K562 (cell line): ENCODE data around the gene MAGIX. TPM values are rescaled to one million over a fixed set of nuclear protein-coding genes. Genes with fewer than 3 reads are reported as not detected.
A peak's percentile ranks its signal among the peaks of the same experiment; 100 is the strongest.

Experiments used
- ATAC-seq: fragments of 200-7000 bp; cut with Tn5 transposase; 3 replicates; pipeline ENCODE4 v1.9.1; 2020; ENCODE audit warnings: moderate library complexity
- BruUV-seq: library from RNA; stranded (reverse); fragments of 400-500 nt; replicated peaks from 2 replicates; lab custom pipeline; 2021; lab: Mats Ljungman, UMichigan
- CTCF ChIA-PET: fragments of 300-600 bp; formaldehyde crosslinking; extraction: SDS; loops from one replicate; lab custom pipeline; 2021; ENCODE audit warnings: low intra/inter-chr PET ratio; lab: Yijun Ruan, JAX
- POLR2A ChIA-PET: fragments of 300-600, 350-650 bp; sonication (Branson Sonifier 250); formaldehyde crosslinking; extraction: SDS; loops from one replicate; lab custom pipeline; 2021; ENCODE audit warnings: antibody characterized with exemption, inconsistent platforms; lab: Yijun Ruan, JAX
- DNase-seq, 4 experiments: peaks; one replicate each; pipeline versions ENCODE4 v3.0.0 to v3.0.0-alpha.2; 2011 to 2018; ENCODE audit warnings: low spot score in 3 of 4, mixed read lengths in 3 of 4; ENCODE audit errors: extremely low read depth in 1 of 4
- FAIRE-seq: peaks from 2 replicates; lab custom pipeline; 2011; peaks lifted over from hg19 to GRCh38; lab: Jason Lieb, UNC
- H2AFZ ChIP-seq: 2 replicates; pipeline ENCODE4 v1.6.0; 2011; ENCODE audit warnings: low read depth, low read length, control low read depth, inconsistent platforms
- H3K27ac ChIP-seq: fragments of 200-600 bp; 3 replicates; pipeline ENCODE4 v1.8.0; 2011; ENCODE audit warnings: low read depth, mild to moderate bottlenecking, control low read depth, inconsistent platforms, low read length, moderate library complexity, mixed read lengths; ENCODE audit errors: extremely low read depth
- H3K27me3 ChIP-seq, 2 experiments: fragments of 300-600 bp in 1 of 2; 2 replicates in 1 of 2; 3 replicates in 1 of 2; pipeline versions ENCODE4 v1.6.0 to v1.8.0; 2011; ENCODE audit warnings: inconsistent platforms in 2 of 2, low read length in 2 of 2, mild to moderate bottlenecking in 1 of 2, mixed read lengths in 1 of 2, moderate library complexity in 1 of 2; ENCODE audit not compliant: control insufficient read depth in 2 of 2, insufficient read depth in 2 of 2
- H3K36me3 ChIP-seq: fragments of 300-600 bp; 3 replicates; pipeline ENCODE4 v1.8.0; 2011; ENCODE audit warnings: mild to moderate bottlenecking, low read length, inconsistent platforms; ENCODE audit not compliant: control insufficient read depth, insufficient read depth
- H3K4me1 ChIP-seq, 2 experiments: fragments of 200-600 bp in 1 of 2; replicated peaks in 1 of 2; 2 replicates in 1 of 2; 3 replicates in 1 of 2; pipeline versions ENCODE4 v1.5.1 to v1.8.0; 2011; ENCODE audit warnings: inconsistent platforms in 2 of 2, low read length in 2 of 2, mild to moderate bottlenecking in 1 of 2, mixed read lengths in 1 of 2, moderate library complexity in 1 of 2; ENCODE audit not compliant: control insufficient read depth in 2 of 2, insufficient read depth in 2 of 2
- H3K4me2 ChIP-seq: 2 replicates; pipeline ENCODE4 v1.6.1; 2011; ENCODE audit warnings: low read length, control low read depth, inconsistent platforms, mixed read lengths; ENCODE audit not compliant: insufficient read depth
- H3K4me3 ChIP-seq: fragments of 200-600 bp; sonication (generic), shearing (Covaris generic); 2 replicates; pipeline ENCODE4 v1.5.1; 2016; ENCODE audit warnings: control low read depth, inconsistent platforms
- H3K79me2 ChIP-seq: fragments of 200-600 bp; 3 replicates; pipeline ENCODE4 v1.8.0; 2011; ENCODE audit warnings: low read length, inconsistent platforms; ENCODE audit not compliant: control insufficient read depth, insufficient read depth
- H3K9ac ChIP-seq, 2 experiments: 2 replicates each; pipeline versions ENCODE4 v1.6.0 to v1.6.1; 2011; ENCODE audit warnings: low read depth in 2 of 2, low read length in 2 of 2, control low read depth in 1 of 2, inconsistent platforms in 1 of 2, mild to moderate bottlenecking in 1 of 2, mixed read lengths in 1 of 2; ENCODE audit not compliant: insufficient read depth in 1 of 2
- H3K9me1 ChIP-seq: one replicate; pipeline ENCODE4 v1.6.0; 2011; ENCODE audit warnings: inconsistent platforms, mild to moderate bottlenecking, low read length, moderate library complexity; ENCODE audit not compliant: control insufficient read depth, insufficient read depth
- H3K9me3 ChIP-seq: replicated peaks from 2 replicates; pipeline ENCODE4 v1.5.1; 2011; ENCODE audit warnings: low read depth, low read length, inconsistent platforms; ENCODE audit not compliant: control insufficient read depth, insufficient read depth
- H4K20me1 ChIP-seq: replicated peaks from 2 replicates; pipeline ENCODE4 v1.6.1; 2011; ENCODE audit warnings: low read length, inconsistent platforms, mixed read lengths; ENCODE audit not compliant: control insufficient read depth, insufficient read depth
- BMI1 ChIP-seq: fragments of 150-350 bp; IDR thresholded peaks from 2 replicates; pipeline ENCODE4 v1.6.1; 2014; ENCODE audit warnings: low read length
- EP300 ChIP-seq: IDR thresholded peaks from 2 replicates; pipeline ENCODE4 v1.6.1; 2012; ENCODE audit warnings: low read length, improper control_type of control experiment
- KLF13 ChIP-seq: fragments of 450-650 bp; IDR thresholded peaks from 2 replicates; pipeline ENCODE4 v1.6.1; 2016; ENCODE audit warnings: missing genetic modification characterization, low read depth, mild to moderate bottlenecking, missing compliant biosample characterization, moderate library complexity, borderline replicate concordance
- NFE2 ChIP-seq: IDR thresholded peaks from 2 replicates; pipeline ENCODE4 v1.6.1; 2014; ENCODE audit warnings: antibody characterized with exemption, low read depth
- RBM15 ChIP-seq: fragments of 200-400 bp; formaldehyde crosslinking; IDR thresholded peaks from 2 replicates; pipeline ENCODE4 v1.6.1; 2018; ENCODE audit warnings: mild to moderate bottlenecking, low read length, moderate library complexity; ENCODE audit not compliant: insufficient read depth
- RBM17 ChIP-seq: fragments of 200-400 bp; formaldehyde crosslinking; IDR thresholded peaks from 2 replicates; pipeline ENCODE4 v1.6.1; 2017; ENCODE audit warnings: low read depth, mild to moderate bottlenecking, low read length, borderline replicate concordance
- TCF7L2 ChIP-seq: fragments of 150-350 bp; IDR thresholded peaks from 2 replicates; pipeline ENCODE4 v1.6.1; 2016; ENCODE audit warnings: low read depth, mild to moderate bottlenecking, low read length, moderate library complexity
- THRB ChIP-seq: fragments of 450-650 bp; formaldehyde crosslinking; conservative IDR thresholded peaks from 2 replicates; pipeline ENCODE4 v1.4.0; 2022; ENCODE audit warnings: mild to moderate bottlenecking, missing genetic modification characterization
- ZBTB17 ChIP-seq: fragments of 450-650 bp; formaldehyde crosslinking; IDR thresholded peaks from 2 replicates; pipeline ENCODE4 v1.4.0; 2020; ENCODE audit warnings: mild to moderate bottlenecking
- ZBTB33 ChIP-seq: sonication (generic); formaldehyde crosslinking; IDR thresholded peaks from 2 replicates; pipeline ENCODE4 v1.8.1; 2023; ENCODE audit warnings: mild to moderate bottlenecking, missing genetic modification reagents
- ZKSCAN1 ChIP-seq: fragments of 150-350 bp; IDR thresholded peaks from 2 replicates; pipeline ENCODE4 v1.6.1; 2016; ENCODE audit warnings: low read depth, low read length
- ZKSCAN8 ChIP-seq: fragments of 200-800 bp; sonication (Bioruptor generic); IDR thresholded peaks from 2 replicates; pipeline ENCODE4 v1.6.1; 2016; ENCODE audit warnings: missing genetic modification characterization, missing compliant biosample characterization
- ZNF395 ChIP-seq: fragments of 200-800 bp; sonication (Bioruptor generic); IDR thresholded peaks from 2 replicates; pipeline ENCODE4 v1.6.1; 2017; ENCODE audit warnings: missing genetic modification characterization, missing compliant biosample characterization
- WGBS: fragments of 100-300 bp; shearing (Covaris generic); methylation state at CpG from one replicate; pipeline ENCODE4 v1.1.6; 2016; ENCODE audit warnings: low coverage, mixed read lengths; ENCODE audit not compliant: insufficient coverage; ENCODE audit errors: missing lambda C conversion rate; 5-methylcytosine and 5-hydroxymethylcytosine counted together
- in situ Hi-C: fragments of 300-500 bp; cut with MboI; formaldehyde crosslinking; loops from 4 replicates; pipeline ENCODE4 v1.15.0; 2018; ENCODE audit warnings: inconsistent platforms, mixed read lengths
- intact Hi-C: fragments of 100-400 bp; cut with micrococcal nuclease; formaldehyde crosslinking; loops from 2 replicates; pipeline ENCODE4 v1.14.2; 2022
- polyA plus RNA-seq, 8 experiments: library from polyadenylated mRNA; depleted of rRNA in 4 of 8; stranded (reverse) in 5 of 8; unstranded in 3 of 8; fragments of >200 nt; fragmentation: Nextera tagmentation in 2 of 8; fragmentation: Illumina TruSeq in 1 of 8; extraction: Ambion mirVana in 2 of 8; extraction: Trizol in 1 of 8; gene quantifications; 2 replicates each; pipeline versions ENCODE4 v1.2.1 to v1.2.3, GENCODE V29; 2011 to 2014; ENCODE audit warnings: inconsistent platforms in 1 of 8, missing spikeins in 1 of 8
- total RNA-seq, 7 experiments: library from RNA; depleted of rRNA in 6 of 7; stranded (reverse); fragments of >200 nt in 6 of 7; fragmentation: Illumina TruSeq in 2 of 7; extraction: Trizol in 2 of 7; gene quantifications; 2 replicates each; pipeline versions ENCODE4 v1.2.1 to v1.2.3, GENCODE V29; 2011 to 2021; ENCODE audit warnings: low replicate concordance in 1 of 7

The MAGIX gene
- total and polyA plus RNA-seq, 9 of the 15 experiments (the other 6 are each of a cell fraction or from before 2014, with no cell fraction given) = 0.08 to 3.5 (median 0.47) TPM

GRCh38 chrX:49165901-49166881 is 3.6 kb downstream of the MAGIX start:
- Histone ChIP-seq H3K27me3 (no peaks in the 10 kb centered on the region), H3K4me2 (peak overlapping the region; percentile 81), H2AFZ (peak overlapping the region; percentile 86), H3K9me3 (no peaks in the 10 kb centered on the region), H3K79me2 (peaks cover 13% of the 10 kb centered on the region; the same call in 1 of the 3 replicates), H3K27ac (peak overlapping the region; percentile 86), H4K20me1 (no peaks in the 10 kb centered on the region), H3K4me1 (peaks cover 45 to 56% of the 10 kb centered on the region in 2 experiments), H3K36me3 (no peaks in the 10 kb centered on the region), H3K4me3 (no peak overlapping the region; the same call in 1 of the 2 replicates), H3K9ac (peak overlapping the region; percentile 87 to 89), H3K9me1 (no peaks in the 10 kb centered on the region)
- ATAC-seq (peak; percentile 37), DNase-seq (peak; percentile 49 to 69 (median 61)), FAIRE-seq (no peak)
- ChIA-PET CTCF (no interaction called here), POLR2A (interaction anchor here (1.0 to 2.1 kb wide), 3 partner anchors 8 to 11 kb away, joined by 3 to 8 read pairs (median 5); no protein-coding TSS in a partner anchor)
- WGBS = 66% methylated on average over 28 of the region's 61 CpGs
- no TSS peak for BruUV-seq
- in situ Hi-C loops = no loop called here
- intact Hi-C loops = no loop called here
- TF ChIP-seq NFE2 = no peak
- no peak for TF ChIP-seq BMI1
- TF ChIP-seq KLF13 (tag) = no peak
- no peak for TF ChIP-seq ZKSCAN1
- TF ChIP-seq ZBTB17 (CRISPR knock-in tag) = peak; percentile 59; the same call in 1 of the 2 replicates
- TF ChIP-seq ZKSCAN8 (CRISPR knock-in tag) = no peak; the same call in 1 of the 2 replicates
- peak; percentile 99 for TF ChIP-seq ZBTB33
- TF ChIP-seq RBM17 = no peak
- TF ChIP-seq ZNF395 (CRISPR knock-in tag) = 0 out of 2 replicates have a peak, but pooled peaks have one; percentile 25
- TF ChIP-seq TCF7L2 = peak; percentile 83
- TF ChIP-seq RBM15 = no peak
- no peak for TF ChIP-seq THRB (CRISPR knock-in tag)
- no peak for TF ChIP-seq EP300
